Ascending aorta (tissue), 2 donors: ENCODE results near the gene THAP3. TPM values are rescaled to one million over a fixed set of nuclear protein-coding genes. Genes with fewer than 3 reads are reported as not detected.

Experiments used
- DNase-seq, 2 donors: peaks; one replicate each; pipeline ENCODE4 v3.0.0-alpha.2; 2019; ENCODE audit warnings: low spot score in 2 of 2
- H3K27ac ChIP-seq, 2 donors: fragments of 200-600 bp; sonication (generic); one replicate each; pipeline ENCODE4 v1.5.1; 2016 to 2017; ENCODE audit warnings: mild to moderate bottlenecking in 1 of 2
- H3K27me3 ChIP-seq: fragments of 200-600 bp; sonication (generic); one replicate; pipeline ENCODE4 v1.5.1; 2017
- H3K36me3 ChIP-seq, 2 donors: fragments of 200-600 bp; sonication (generic); one replicate each; pipeline ENCODE4 v1.5.1; 2016
- H3K4me1 ChIP-seq, 2 donors: fragments of 200-600 bp; sonication (generic); one replicate each; pipeline ENCODE4 v1.5.1; 2016 to 2017; ENCODE audit warnings: mild to moderate bottlenecking in 1 of 2
- H3K4me3 ChIP-seq, 2 donors: fragments of 200-600 bp; sonication (generic); one replicate each; pipeline ENCODE4 v1.5.1; 2016 to 2017; ENCODE audit warnings: mild to moderate bottlenecking in 1 of 2
- H3K9me3 ChIP-seq, 2 donors: fragments of 200-600 bp; sonication (generic); one replicate each; pipeline ENCODE4 v1.5.1; 2016
- intact Hi-C: fragments of 100-400 bp; cut with DNase I; formaldehyde crosslinking; loops from one replicate; pipeline ENCODE4 v1.15.1; 2023
- total RNA-seq: library from RNA; depleted of rRNA; stranded (reverse); fragments of >200 nt; gene quantifications from one replicate; pipeline ENCODE4 v1.1.0, GENCODE V29; 2016
- TF ChIP-seq, protein P1 (sequence below), 3 experiments: fragments of 200-600 bp in 2 of 3; fragments of 450-650 bp in 1 of 3; sonication (generic) in 2 of 3; IDR thresholded peaks; one replicate each; pipeline ENCODE4 v1.5.1; 2016 to 2019; ENCODE audit warnings: antibody characterized with exemption in 3 of 3, mild to moderate bottlenecking in 1 of 3, moderate library complexity in 1 of 3

The THAP3 gene
- total RNA-seq, 1 donor from 2014 or later: 9.3 TPM

DNA sequence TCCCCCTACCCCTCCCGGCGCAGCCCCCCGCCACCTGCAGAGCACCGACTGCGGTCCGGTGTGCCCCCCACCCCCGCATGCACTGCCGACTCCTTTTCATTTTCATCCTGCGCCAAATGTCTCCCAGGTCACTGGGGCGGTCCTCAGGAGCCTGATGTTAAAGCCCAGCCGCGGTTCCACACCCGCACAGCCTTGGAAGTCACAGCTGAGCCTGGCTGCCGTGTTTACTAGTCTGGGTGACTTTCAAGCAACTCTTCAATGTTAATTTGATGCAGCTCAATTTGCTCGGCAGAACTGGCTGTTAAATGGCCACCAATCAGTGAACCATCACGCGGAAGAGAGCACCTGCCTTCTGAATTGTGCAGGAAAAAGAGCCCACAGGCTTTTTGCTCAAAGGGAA lies 27.2 kb downstream of the THAP3 start:
- intact Hi-C loops: no loop called here
- no peak for DNase-seq
- TF ChIP-seq, protein P1, sequence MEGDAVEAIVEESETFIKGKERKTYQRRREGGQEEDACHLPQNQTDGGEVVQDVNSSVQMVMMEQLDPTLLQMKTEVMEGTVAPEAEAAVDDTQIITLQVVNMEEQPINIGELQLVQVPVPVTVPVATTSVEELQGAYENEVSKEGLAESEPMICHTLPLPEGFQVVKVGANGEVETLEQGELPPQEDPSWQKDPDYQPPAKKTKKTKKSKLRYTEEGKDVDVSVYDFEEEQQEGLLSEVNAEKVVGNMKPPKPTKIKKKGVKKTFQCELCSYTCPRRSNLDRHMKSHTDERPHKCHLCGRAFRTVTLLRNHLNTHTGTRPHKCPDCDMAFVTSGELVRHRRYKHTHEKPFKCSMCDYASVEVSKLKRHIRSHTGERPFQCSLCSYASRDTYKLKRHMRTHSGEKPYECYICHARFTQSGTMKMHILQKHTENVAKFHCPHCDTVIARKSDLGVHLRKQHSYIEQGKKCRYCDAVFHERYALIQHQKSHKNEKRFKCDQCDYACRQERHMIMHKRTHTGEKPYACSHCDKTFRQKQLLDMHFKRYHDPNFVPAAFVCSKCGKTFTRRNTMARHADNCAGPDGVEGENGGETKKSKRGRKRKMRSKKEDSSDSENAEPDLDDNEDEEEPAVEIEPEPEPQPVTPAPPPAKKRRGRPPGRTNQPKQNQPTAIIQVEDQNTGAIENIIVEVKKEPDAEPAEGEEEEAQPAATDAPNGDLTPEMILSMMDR (IDR thresholded peaks at IDR 0.05): no peak
- H3K27ac ChIP-seq: no peak overlapping the region
- no peaks in the 10 kb centered on the region for H3K9me3 ChIP-seq
- H3K27me3 ChIP-seq: no peaks in the 10 kb centered on the region
- no peak overlapping the region for H3K4me3 ChIP-seq
- peaks cover 32 to 46% of the 10 kb centered on the region in 2 donors for H3K36me3 ChIP-seq
- no peaks in the 10 kb centered on the region for H3K4me1 ChIP-seq

DNA sequence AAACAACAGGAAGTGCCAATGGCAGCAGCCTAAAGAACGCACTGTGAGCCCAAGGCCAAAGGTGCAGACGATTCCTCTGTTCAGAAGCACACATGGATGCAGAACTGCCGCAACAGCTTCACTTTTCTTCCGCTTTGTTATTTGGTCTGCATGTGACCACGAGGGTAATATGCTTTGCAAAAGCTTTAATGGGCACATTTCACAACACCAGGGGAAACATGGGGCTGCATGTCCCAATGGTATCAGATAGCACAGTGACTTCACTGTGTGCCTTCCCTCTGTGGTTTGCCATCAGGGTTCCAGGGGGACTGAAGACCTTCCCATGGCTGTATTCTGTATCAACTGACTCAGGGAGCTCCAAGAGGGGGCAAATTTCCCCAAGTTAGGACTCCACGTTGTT lies 28.3 kb downstream of the THAP3 start:
- Histone ChIP-seq H3K36me3 (peaks cover 32 to 46% of the 10 kb centered on the region in 2 donors), H3K9me3 (no peaks in the 10 kb centered on the region), H3K27ac (no peak overlapping the region), H3K4me3 (no peak overlapping the region), H3K27me3 (no peaks in the 10 kb centered on the region), H3K4me1 (no peaks in the 10 kb centered on the region)
- TF ChIP-seq, protein P1 (IDR thresholded peaks at IDR 0.05): no peak
- DNase-seq: no peak
- intact Hi-C loops: no loop called here

DNA sequence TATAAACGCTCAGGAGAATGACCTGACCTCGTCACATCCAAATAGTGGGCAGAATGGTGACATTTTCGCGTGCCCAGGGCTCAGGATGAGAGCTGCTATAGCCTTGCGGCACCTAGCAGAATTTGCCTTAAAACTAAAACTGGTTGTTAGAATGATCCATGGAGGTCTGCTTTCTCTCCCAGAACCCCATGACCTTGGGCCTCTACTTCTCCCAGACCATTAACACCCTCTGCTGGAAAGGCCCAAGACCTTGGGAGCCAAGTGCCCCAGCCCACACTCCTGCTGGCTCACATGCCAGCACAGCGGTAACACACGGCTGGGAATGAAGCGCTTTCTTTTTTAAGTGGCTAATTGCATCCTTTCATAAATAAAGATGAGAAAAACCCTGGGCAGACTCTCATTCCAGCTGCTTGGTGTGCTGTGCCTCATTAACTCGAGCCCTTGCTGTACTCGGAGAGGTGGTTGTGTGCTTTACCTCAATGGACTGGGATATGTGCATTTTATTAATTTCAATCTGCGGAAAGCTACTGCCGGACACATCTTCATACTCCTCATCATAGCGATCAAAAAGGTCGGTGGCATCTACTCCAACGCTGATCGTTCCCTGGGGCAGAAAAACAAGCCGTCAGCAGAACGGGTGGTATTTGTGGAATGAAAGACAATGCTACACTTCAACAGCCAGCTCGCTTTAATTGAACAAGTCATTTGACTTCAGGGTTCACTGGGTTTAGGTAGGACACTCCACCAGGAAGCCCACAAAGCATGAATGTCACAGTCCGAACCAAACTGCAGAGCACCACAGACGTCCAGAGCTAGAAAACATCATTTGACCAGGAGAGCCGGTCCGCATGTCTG lies 29.0 kb downstream of the THAP3 start:
- H3K4me3 ChIP-seq: no peak overlapping the region
- no peaks in the 10 kb centered on the region for H3K9me3 ChIP-seq
- no peak overlapping the region for H3K27ac ChIP-seq
- intact Hi-C loops: no loop called here
- no peaks in the 10 kb centered on the region for H3K4me1 ChIP-seq
- H3K36me3 ChIP-seq: peaks cover 32 to 46% of the 10 kb centered on the region in 2 donors
- TF ChIP-seq, protein P1 (IDR thresholded peaks at IDR 0.05): no peak
- no peaks in the 10 kb centered on the region for H3K27me3 ChIP-seq
- DNase-seq: no peak

DNA sequence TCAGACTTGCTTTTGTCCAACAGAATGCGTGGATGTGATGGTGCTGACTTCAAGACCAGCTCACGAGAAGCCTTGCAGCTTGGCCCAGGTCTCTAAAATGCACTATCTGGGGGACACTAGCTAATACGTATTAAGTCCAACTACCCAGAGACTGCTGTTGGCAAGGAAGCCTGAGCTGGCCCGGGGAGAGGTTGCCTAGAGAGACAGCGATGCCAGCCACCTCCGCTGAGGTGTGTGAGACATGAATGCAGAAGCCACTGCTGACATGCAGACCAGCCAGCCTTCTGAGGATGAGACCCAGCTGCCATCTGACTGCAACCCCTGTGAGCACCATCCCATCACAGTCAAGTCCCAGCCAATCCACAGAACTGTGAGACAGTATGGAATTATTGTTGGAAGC lies 32.5 kb downstream of the THAP3 start:
- no peaks in the 10 kb centered on the region for H3K9me3 ChIP-seq
- H3K4me1 ChIP-seq: no peaks in the 10 kb centered on the region
- TF ChIP-seq, protein P1 (IDR thresholded peaks at IDR 0.05): no peak
- H3K27me3 ChIP-seq: no peaks in the 10 kb centered on the region
- intact Hi-C loops: no loop called here
- peaks cover 19 to 23% of the 10 kb centered on the region in 2 donors for H3K36me3 ChIP-seq
- H3K27ac ChIP-seq: no peak overlapping the region
- DNase-seq: no peak
- no peak overlapping the region for H3K4me3 ChIP-seq

DNA sequence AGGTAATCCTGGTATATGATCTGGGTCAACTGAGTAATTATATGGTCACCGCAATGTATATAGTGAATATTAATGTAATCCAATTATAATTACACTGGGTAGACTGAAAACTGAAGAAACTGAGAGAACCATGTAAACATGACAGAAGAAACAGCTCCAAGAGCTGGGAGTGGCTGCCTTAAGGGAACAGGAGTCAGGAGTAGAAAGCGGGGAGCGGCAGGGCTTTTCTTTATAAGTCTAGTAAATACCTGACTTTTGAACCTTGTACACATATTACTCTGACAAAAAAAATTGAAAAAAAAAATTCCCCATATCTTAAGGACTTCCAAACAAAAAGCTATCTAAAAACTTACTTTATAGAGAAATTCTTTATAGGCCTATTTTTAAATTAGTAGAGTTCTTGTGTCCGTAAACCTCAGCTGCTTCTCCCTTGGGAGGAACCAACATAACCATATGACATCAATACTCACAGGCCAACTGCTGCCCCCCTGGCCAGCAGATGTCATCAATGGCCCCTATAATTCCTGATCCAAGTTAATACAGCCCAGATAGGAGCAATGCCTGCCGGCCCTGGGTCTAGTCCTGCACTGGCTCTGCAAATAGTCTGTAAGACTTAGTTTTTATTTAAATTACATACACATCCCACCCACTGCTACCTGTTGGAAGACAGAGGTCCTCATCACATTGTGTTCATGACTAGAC lies 33.8 kb downstream of the THAP3 start:
- Histone ChIP-seq H3K27me3 (no peaks in the 10 kb centered on the region), H3K27ac (no peak overlapping the region), H3K4me3 (no peak overlapping the region), H3K9me3 (no peaks in the 10 kb centered on the region), H3K4me1 (no peaks in the 10 kb centered on the region), H3K36me3 (peaks cover 5 to 10% of the 10 kb centered on the region in 2 donors)
- DNase-seq: no peak
- TF ChIP-seq, protein P1 (IDR thresholded peaks at IDR 0.05): no peak
- intact Hi-C loops: no loop called here
